SK-N-SH (cell line): ENCODE measurements around the gene ITGA2B. TPM values are rescaled to one million over a fixed set of nuclear protein-coding genes. Genes with fewer than 3 reads are reported as not detected.

Experiments used
- CTCF ChIA-PET: fragments of 300-600, 350-600 bp; formaldehyde crosslinking; extraction: SDS; loops from one replicate; lab custom pipeline; 2021; lab: Yijun Ruan, JAX
- POLR2A ChIA-PET: fragments of 350-600 bp; sonication (Branson Sonifier 250); formaldehyde crosslinking; extraction: SDS; loops from one replicate; lab custom pipeline; 2020; ENCODE audit warnings: antibody characterized with exemption, inconsistent platforms; lab: Yijun Ruan, JAX
- DNase-seq: peaks from one replicate; pipeline ENCODE4 v3.0.0; 2012
- H2AFZ ChIP-seq: fragments of 200-600 bp; sonication (generic); 2 replicates; pipeline ENCODE4 v1.8.1; 2016; ENCODE audit warnings: antibody characterized with exemption, mild to moderate bottlenecking, low read depth
- H3F3A ChIP-seq: fragments of 200-600 bp; sonication (generic); replicated peaks from 2 replicates; pipeline ENCODE3; 2016; ENCODE audit warnings: antibody characterized with exemption, mild to moderate bottlenecking; ENCODE audit not compliant: insufficient read depth
- H3K27ac ChIP-seq, 2 experiments: fragments of 200-500 bp in 1 of 2; fragments of 200-600 bp in 1 of 2; sonication (Bioruptor generic) in 1 of 2; sonication (generic), shearing (Covaris generic) in 1 of 2; 2 replicates each; pipeline versions ENCODE4 v1.5.1 to v1.6.1; 2014 to 2016; ENCODE audit warnings: low read depth in 2 of 2, inconsistent platforms in 1 of 2, low read length in 1 of 2, mild to moderate bottlenecking in 1 of 2, mixed read lengths in 1 of 2
- H3K27me3 ChIP-seq: fragments of 200-600 bp; sonication (generic), shearing (Covaris generic); 2 replicates; pipeline ENCODE4 v1.6.1; 2016; ENCODE audit warnings: mixed run types; ENCODE audit not compliant: insufficient read depth
- H3K36me3 ChIP-seq, 2 experiments: fragments of 200-500 bp in 1 of 2; fragments of 200-600 bp in 1 of 2; sonication (Bioruptor generic) in 1 of 2; sonication (generic) in 1 of 2; replicated peaks in 1 of 2; 2 replicates each; pipeline versions ENCODE3 to v1.5.1; 2014 to 2016; ENCODE audit warnings: low read length in 1 of 2, mild to moderate bottlenecking in 1 of 2; ENCODE audit not compliant: insufficient read depth in 2 of 2, control insufficient read depth in 1 of 2
- H3K4me1 ChIP-seq, 2 experiments: fragments of 200-500 bp in 1 of 2; fragments of 200-600 bp in 1 of 2; sonication (Bioruptor generic) in 1 of 2; sonication (generic), shearing (Covaris generic) in 1 of 2; 2 replicates each; pipeline versions ENCODE4 v1.5.1 to v1.6.1; 2014 to 2016; ENCODE audit warnings: low read depth in 1 of 2, low read length in 1 of 2, mixed run types in 1 of 2; ENCODE audit not compliant: insufficient read depth in 2 of 2, control insufficient read depth in 1 of 2
- H3K4me2 ChIP-seq: fragments of 200-600 bp; sonication (generic), shearing (Covaris generic); 2 replicates; pipeline ENCODE4 v1.6.1; 2017; ENCODE audit warnings: mixed run types
- H3K4me3 ChIP-seq, 2 experiments: fragments of 200-500 bp in 1 of 2; fragments of 200-600 bp in 1 of 2; sonication (Bioruptor generic) in 1 of 2; sonication (generic), shearing (Covaris generic) in 1 of 2; 2 replicates each; pipeline versions ENCODE4 v1.5.1 to v1.8.1; 2014 to 2016; ENCODE audit warnings: low read depth in 2 of 2, inconsistent platforms in 1 of 2, low read length in 1 of 2, mild to moderate bottlenecking in 1 of 2, mixed read lengths in 1 of 2, moderate library complexity in 1 of 2
- H3K79me2 ChIP-seq: fragments of 200-600 bp; sonication (generic); 2 replicates; pipeline ENCODE4 v1.8.1; 2017; ENCODE audit warnings: mild to moderate bottlenecking; ENCODE audit not compliant: insufficient read depth
- H3K9ac ChIP-seq: fragments of 200-600 bp; sonication (generic); 2 replicates; pipeline ENCODE4 v1.6.1; 2017; ENCODE audit warnings: mixed run types
- H3K9me2 ChIP-seq: fragments of 200-600 bp; sonication (generic); 2 replicates; pipeline ENCODE4 v1.6.1; 2017; ENCODE audit warnings: mixed run types
- H3K9me3 ChIP-seq: fragments of 200-600 bp; sonication (generic); 2 replicates; pipeline ENCODE4 v1.6.1; 2017; ENCODE audit warnings: mixed run types, mild to moderate bottlenecking, moderate library complexity
- H4K20me1 ChIP-seq: fragments of 200-600 bp; sonication (generic); 2 replicates; pipeline ENCODE4 v1.6.1; 2017; ENCODE audit warnings: mild to moderate bottlenecking, mixed run types; ENCODE audit not compliant: insufficient read depth
- CHD2 ChIP-seq: fragments of 150-350 bp; IDR thresholded peaks from 2 replicates; pipeline ENCODE4 v1.6.1; 2018; ENCODE audit warnings: low read length; ENCODE audit not compliant: partially characterized antibody
- CTCF ChIP-seq: fragments of 200-600 bp; sonication (generic); IDR thresholded peaks from 2 replicates; pipeline ENCODE4 v1.6.1; 2017; ENCODE audit warnings: antibody characterized with exemption, mild to moderate bottlenecking, moderate library complexity
- ELF1 ChIP-seq: IDR thresholded peaks from 2 replicates; pipeline ENCODE4 v1.4.0; 2012
- EZH2phosphoT487 ChIP-seq: fragments of 200-600 bp; sonication (generic); IDR thresholded peaks from 2 replicates; pipeline ENCODE4 v1.6.1; 2017; ENCODE audit warnings: low read depth, mixed run types, mild to moderate bottlenecking, antibody characterized with exemption, moderate library complexity, borderline replicate concordance
- FOSL2 ChIP-seq: IDR thresholded peaks from 2 replicates; pipeline ENCODE4 v1.4.0; 2012; ENCODE audit warnings: low read depth, mild to moderate bottlenecking, moderate library complexity, borderline replicate concordance
- GABPA ChIP-seq: IDR thresholded peaks from 2 replicates; pipeline ENCODE4 v1.4.0; 2012; ENCODE audit warnings: low read depth, mild to moderate bottlenecking
- GATA2 ChIP-seq: sonication (generic); formaldehyde crosslinking; IDR thresholded peaks from 2 replicates; pipeline ENCODE4 v1.5.0; 2020; ENCODE audit warnings: mild to moderate bottlenecking, missing genetic modification reagents
- MXI1 ChIP-seq: IDR thresholded peaks from 2 replicates; pipeline ENCODE4 v1.6.1; 2012; ENCODE audit warnings: mild to moderate bottlenecking, low read depth, low read length, improper control_type of control experiment
- NRF1 ChIP-seq: IDR thresholded peaks from 2 replicates; pipeline ENCODE4 v1.6.1; 2012; ENCODE audit warnings: low read depth, mild to moderate bottlenecking, low read length
- POLR2AphosphoS5 ChIP-seq: IDR thresholded peaks from 2 replicates; pipeline ENCODE4 v1.6.1; 2012; ENCODE audit warnings: low read depth, low read length
- REST ChIP-seq: IDR thresholded peaks from 2 replicates; pipeline ENCODE4 v1.6.1; 2012; ENCODE audit warnings: mild to moderate bottlenecking, low read depth, low read length, moderate library complexity
- RXRA ChIP-seq: IDR thresholded peaks from 2 replicates; pipeline ENCODE4 v1.4.0; 2012; ENCODE audit warnings: low read depth, mild to moderate bottlenecking, borderline replicate concordance
- YY1 ChIP-seq: IDR thresholded peaks from 2 replicates; pipeline ENCODE4 v1.4.0; 2012; ENCODE audit warnings: low read depth, mild to moderate bottlenecking
- WGBS: methylation state at CpG from one replicate; pipeline ENCODE4 v1.1.6; 2017; ENCODE audit warnings: low lambda C conversion rate; 5-methylcytosine and 5-hydroxymethylcytosine counted together
- polyA plus RNA-seq, 3 experiments: library from polyadenylated mRNA; depleted of rRNA; stranded (reverse); fragments of >200 nt; gene quantifications; 2 replicates each; pipeline ENCODE4 v1.2.3, GENCODE V29; 2012

Gene ITGA2B
- polyA plus RNA-seq, 1 of the 3 experiments (the other 2 are of a cell fraction) = 1.3 TPM

- peaks cover 22% of the 10 kb centered on the region; the same call in 1 of the 2 replicates for H3K79me2 ChIP-seq
- no peak overlapping the region for H3K27ac ChIP-seq
- DNase-seq = no peak
- ChIA-PET POLR2A (no interaction called here), CTCF (interaction anchor here (1.7 kb wide), 1 partner anchor 21 kb away, joined by 5 read pairs; no protein-coding TSS in a partner anchor)
- no peaks in the 10 kb centered on the region for H3F3A ChIP-seq
- H3K9me2 ChIP-seq = no peaks in the 10 kb centered on the region
- H3K4me2 ChIP-seq = no peak overlapping the region
- no peak overlapping the region for H3K4me3 ChIP-seq
- no peak overlapping the region for H2AFZ ChIP-seq
- H3K9ac ChIP-seq = no peak overlapping the region
- H3K4me1 ChIP-seq = no peaks in the 10 kb centered on the region
- TF ChIP-seq FOSL2 (no peak), POLR2AphosphoS5 (no peak), MXI1 (no peak), CHD2 (no peak), NRF1 (no peak), GATA2 (no peak), CTCF (no peak), EZH2phosphoT487 (no peak), ELF1 (no peak), RXRA (no peak), YY1 (no peak), GABPA (no peak)
- peaks cover 17 to 69% of the 10 kb centered on the region in 2 experiments for H3K36me3 ChIP-seq
- H3K27me3 ChIP-seq = no peaks in the 10 kb centered on the region
- no peaks in the 10 kb centered on the region for H4K20me1 ChIP-seq
- 95% methylated on average over 3 of the region's 3 CpGs for WGBS
- H3K9me3 ChIP-seq = no peaks in the 10 kb centered on the region
Measured at GRCh38 chr17:44424828-44425461, 35.5 kb upstream of the ITGA2B start.

GRCh38 chr17:44417553-44417952, 28.1 kb upstream of the ITGA2B start:
- H4K20me1 ChIP-seq = no peaks in the 10 kb centered on the region
- no peak overlapping the region for H3K9ac ChIP-seq
- no peak overlapping the region for H3K4me3 ChIP-seq
- H3K27me3 ChIP-seq = no peaks in the 10 kb centered on the region
- peak overlapping the region in 1 of 2 experiments; percentile 8; a peak in 2 of 4 replicates for H3K27ac ChIP-seq
- H3K79me2 ChIP-seq = no peaks in the 10 kb centered on the region; the same call in 1 of the 2 replicates
- H3F3A ChIP-seq = peaks cover 11% of the 10 kb centered on the region
- H3K4me2 ChIP-seq = no peak overlapping the region
- ChIA-PET CTCF (interaction anchor here (1.0 kb wide), 1 partner anchor 18 kb away, joined by 4 read pairs; no protein-coding TSS in a partner anchor), POLR2A (no interaction called here)
- 60% methylated on average over 2 of the region's 2 CpGs for WGBS
- H3K9me3 ChIP-seq = no peaks in the 10 kb centered on the region
- H3K4me1 ChIP-seq = peaks cover 0 to 8% of the 10 kb centered on the region in 2 experiments; a peak in 2 of 4 replicates
- TF ChIP-seq FOSL2 = peak; percentile 29; the same call in 1 of the 2 replicates
- TF ChIP-seq REST = no peak
- TF ChIP-seq, all 33 proteins: peak for 1
- peaks cover 13 to 48% of the 10 kb centered on the region in 2 experiments for H3K36me3 ChIP-seq
- no peak overlapping the region for H2AFZ ChIP-seq
- DNase-seq = no peak
- no peaks in the 10 kb centered on the region for H3K9me2 ChIP-seq
